ENCODE measurements around the gene PSMD2.

GRCh38 chr3:184291738-184292445 lies 7.1 kb upstream of the PSMD2 start:
- TF ChIP-seq CTCF (IDR thresholded peaks at IDR 0.05) (no peak), EP300 (IDR thresholded peaks at IDR 0.05) (no peak)

All from stomach (tissue), 4 donors.